ENCODE results near the gene ZNF236.

DNA sequence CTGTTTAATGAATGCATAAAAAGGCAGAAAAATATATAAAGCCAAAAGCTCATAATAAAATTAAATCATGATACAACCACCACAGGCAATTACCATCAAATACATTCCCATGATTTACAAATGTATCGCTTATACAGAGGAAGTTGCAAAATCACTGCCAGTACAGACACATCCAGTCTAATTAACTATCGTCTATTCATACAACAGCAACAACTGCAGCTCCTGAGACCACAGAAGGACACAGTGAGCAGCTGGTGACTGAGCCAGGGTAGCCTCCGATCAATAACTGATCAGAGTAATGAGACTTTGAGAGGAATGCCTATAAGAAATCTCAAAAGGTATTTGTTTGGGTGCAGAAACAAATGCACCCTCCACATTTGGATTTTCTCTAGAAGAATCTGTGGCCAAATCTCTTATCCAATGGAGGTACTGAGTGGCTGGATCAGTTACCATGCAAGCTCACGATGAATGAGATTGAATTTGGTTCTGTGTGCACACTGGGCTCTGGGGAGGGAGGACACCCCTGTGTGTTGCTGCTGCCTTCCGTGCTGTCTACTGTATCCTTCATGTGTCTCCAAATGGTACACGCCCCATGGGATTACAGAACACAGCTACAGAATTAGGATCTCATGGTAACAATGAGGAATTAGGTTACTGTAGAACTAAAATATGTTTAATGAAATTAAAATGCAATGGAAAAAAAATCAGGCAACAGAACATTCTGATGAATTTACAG, 190.6 kb downstream of the ZNF236 start:
- TF ChIP-seq CTCF (IDR thresholded peaks at IDR 0.05), result no peak
- no peak for TF ChIP-seq POLR2A (IDR thresholded peaks at IDR 0.05)
